HG03103 (cell line): Measurements from ENCODE around the gene MFAP5.
"Not testable (repeated sequence)": the region's sequence is repeated elsewhere in the genome, so short reads cannot be mapped to it uniquely, and the experiment has no call there.

Source experiments
- ATAC-seq: cut with Tn5 transposase; IDR thresholded peaks from one replicate; pipeline ENCODE4 v1.9.1; 2021; ENCODE audit warnings: low read depth; ENCODE audit not compliant: unreplicated experiment

MFAP5 gene

GRCh38 chr12:8676651-8677050 lies 14.0 kb upstream of the MFAP5 start:
- no peak for ATAC-seq

GRCh38 chr12:8675591-8676036 lies 13.0 kb upstream of the MFAP5 start:
- ATAC-seq, result no peak

- ATAC-seq, result no peak
Observed at GRCh38 chr12:8672381-8672780, 9.8 kb upstream of the MFAP5 start.

- no peak for ATAC-seq
Observed at GRCh38 chr12:8668441-8668840, 5.8 kb upstream of the MFAP5 start.

- no peak for ATAC-seq
Observed at GRCh38 chr12:8667270-8667669, 4.6 kb upstream of the MFAP5 start.

GRCh38 chr12:8665759-8666158 lies 3.1 kb upstream of the MFAP5 start:
- no peak for ATAC-seq

- no peak for ATAC-seq
Observed at GRCh38 chr12:8664228-8664913, 1.7 kb upstream of the MFAP5 start.

GRCh38 chr12:8661751-8662150 lies 875 bp downstream of the MFAP5 start:
- ATAC-seq, result no peak

GRCh38 chr12:8661016-8661415 lies 1.6 kb downstream of the MFAP5 start:
- ATAC-seq, result no peak

GRCh38 chr12:8658346-8658745 lies 4.3 kb downstream of the MFAP5 start:
- ATAC-seq, result no peak

GRCh38 chr12:8655421-8655820 lies 7.2 kb downstream of the MFAP5 start:
- ATAC-seq, result no peak

GRCh38 chr12:8648576-8649205 lies 13.9 kb downstream of the MFAP5 start:
- peak; percentile 68 for ATAC-seq

- no peak for ATAC-seq
Observed at GRCh38 chr12:8647968-8648367, 14.7 kb downstream of the MFAP5 start.

- ATAC-seq, result peak; percentile 55
Observed at GRCh38 chr12:8644345-8645248, 18.0 kb downstream of the MFAP5 start.

GRCh38 chr12:8642775-8643174 lies 19.9 kb downstream of the MFAP5 start:
- no peak for ATAC-seq

GRCh38 chr12:8639936-8640335 lies 22.7 kb downstream of the MFAP5 start:
- ATAC-seq, result no peak

GRCh38 chr12:8638951-8639350 lies 23.7 kb downstream of the MFAP5 start:
- no peak for ATAC-seq

- no peak for ATAC-seq
Observed at GRCh38 chr12:8637666-8638065, 25.0 kb downstream of the MFAP5 start.

GRCh38 chr12:8637244-8637643 lies 25.4 kb downstream of the MFAP5 start:
- no peak for ATAC-seq

- no peak for ATAC-seq
Observed at GRCh38 chr12:8636581-8636980, 26.0 kb downstream of the MFAP5 start.

GRCh38 chr12:8636007-8636346 lies 26.6 kb downstream of the MFAP5 start:
- ATAC-seq, result not testable (repeated sequence)
